Endodermal cell (in vitro differentiated cells): Measurements from ENCODE around the gene TMEM147. TPM values are rescaled to one million over a fixed set of nuclear protein-coding genes. Genes with fewer than 3 reads are reported as not detected.

Experiments
- DNase-seq: peaks from one replicate; pipeline ENCODE4 v3.0.0-alpha.2; 2017
- H3K27ac ChIP-seq: 2 replicates; pipeline ENCODE4 v1.5.1; 2013; ENCODE audit warnings: mild to moderate bottlenecking, low read depth, low read length, moderate library complexity
- H3K27me3 ChIP-seq: 2 replicates; pipeline ENCODE4 v1.6.1; 2013; ENCODE audit warnings: mild to moderate bottlenecking, low read length, moderate library complexity; ENCODE audit not compliant: insufficient read depth, control insufficient read depth, poor library complexity, severe bottlenecking
- H3K36me3 ChIP-seq: 2 replicates; pipeline ENCODE4 v1.7.0; 2013; ENCODE audit warnings: mild to moderate bottlenecking, low read length, moderate library complexity; ENCODE audit not compliant: control insufficient read depth, insufficient read depth
- H3K4me1 ChIP-seq: one replicate; pipeline ENCODE4 v1.7.0; 2013; ENCODE audit warnings: low read length; ENCODE audit not compliant: control insufficient read depth, insufficient read depth
- H3K4me3 ChIP-seq: 2 replicates; pipeline ENCODE4 v1.5.1; 2013; ENCODE audit warnings: mild to moderate bottlenecking, low read length, moderate library complexity
- H3K9ac ChIP-seq: 2 replicates; pipeline ENCODE4 v1.6.1; 2013; ENCODE audit warnings: mild to moderate bottlenecking, low read length, moderate library complexity; ENCODE audit not compliant: poor library complexity, severe bottlenecking; ENCODE audit errors: extremely low read depth
- H3K9me3 ChIP-seq: 2 replicates; pipeline ENCODE4 v1.6.1; 2013; ENCODE audit warnings: mild to moderate bottlenecking, low read length, moderate library complexity; ENCODE audit not compliant: control insufficient read depth
- H3K27ac Mint-ChIP-seq: 2 replicates; pipeline ENCODE4 v1.8.0; 2020; ENCODE audit warnings: mixed read lengths
- H3K27me3 Mint-ChIP-seq: 2 replicates; pipeline ENCODE4 v1.8.0; 2021; ENCODE audit warnings: mild to moderate bottlenecking, mixed read lengths; ENCODE audit not compliant: insufficient read depth
- H3K36me3 Mint-ChIP-seq: 2 replicates; pipeline ENCODE4 v1.8.0; 2020; ENCODE audit warnings: low read depth, mixed read lengths
- H3K4me1 Mint-ChIP-seq: 2 replicates; pipeline ENCODE4 v1.8.0; 2020; ENCODE audit warnings: mixed read lengths
- H3K4me3 Mint-ChIP-seq: 2 replicates; pipeline ENCODE4 v1.8.0; 2020; ENCODE audit warnings: mild to moderate bottlenecking, moderate library complexity, mixed read lengths
- H3K9me3 Mint-ChIP-seq: 2 replicates; pipeline ENCODE4 v1.8.0; 2020; ENCODE audit warnings: mild to moderate bottlenecking, mixed read lengths
- WGBS, 2 experiments: methylation state at CpG; one replicate each; pipeline versions ENCODE4 v1.1.5 to v1.1.7; 2013; ENCODE audit warnings: missing lambda C conversion rate in 2 of 2, mixed read lengths in 1 of 2; ENCODE audit not compliant: insufficient coverage in 1 of 2, insufficient read length in 1 of 2; 5-methylcytosine and 5-hydroxymethylcytosine counted together
- total RNA-seq, 2 donors: library from RNA; stranded (reverse); fragmentation: NEBNext Ultra II Directional in 1 of 2; extraction: Animal tissue kit (Norgen Biotek cat#: 25700) in 1 of 2; gene quantifications; 2 replicates in 1 of 2; 3 replicates in 1 of 2; pipeline ENCODE4 v1.2.1, GENCODE V29; 2021
- TF ChIP-seq, protein P1 (sequence below): fragments of 200-600 bp; sonication (generic); conservative IDR thresholded peaks from 2 replicates; pipeline ENCODE4 v1.5.0; 2021; ENCODE audit warnings: antibody characterized with exemption, mild to moderate bottlenecking

Gene TMEM147
- total RNA-seq, 2 donors from 2014 or later, result 109 to 119 TPM

DNA sequence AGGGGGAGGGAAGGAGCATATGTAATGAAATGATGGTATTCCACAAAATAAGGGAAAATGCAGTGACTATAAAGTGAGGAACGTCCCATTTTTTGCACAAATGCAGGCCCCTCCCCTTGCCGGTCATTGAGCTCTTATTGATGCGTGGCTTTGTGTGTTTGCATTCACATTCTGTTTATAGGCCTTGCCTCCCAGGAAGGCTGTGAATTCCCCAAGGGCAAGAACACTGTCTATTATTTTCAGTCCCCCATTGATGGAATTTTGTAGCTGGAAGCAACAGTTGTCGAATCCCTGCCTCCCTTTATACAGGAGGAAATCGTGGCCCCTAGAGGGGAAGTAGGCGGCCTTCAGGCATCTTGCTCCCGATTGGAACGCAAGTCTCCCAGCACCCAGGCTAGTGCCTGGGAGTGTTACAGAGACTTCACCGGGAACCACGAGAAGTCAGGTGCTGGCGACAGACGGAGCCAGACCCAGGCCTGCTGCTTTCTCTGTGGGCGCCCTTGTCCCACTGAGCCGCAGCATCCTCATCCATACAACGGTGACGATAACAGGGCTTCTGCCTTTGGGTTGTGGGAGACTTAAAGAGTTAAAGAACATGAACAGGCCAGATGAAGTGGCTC is 24.2 kb upstream of the TMEM147 start:
- Mint-ChIP-seq H3K36me3 (no peaks in the 10 kb centered on the region), H3K27me3 (peaks cover 11% of the 10 kb centered on the region), H3K4me1 (peaks cover 14% of the 10 kb centered on the region), H3K4me3 (no peak overlapping the region), H3K9me3 (no peaks in the 10 kb centered on the region), H3K27ac (no peak overlapping the region)
- H3K4me3 ChIP-seq, result no peak overlapping the region
- H3K9me3 ChIP-seq, result no peaks in the 10 kb centered on the region
- no peak overlapping the region for H3K9ac ChIP-seq
- no peak overlapping the region for H3K27ac ChIP-seq
- DNase-seq, result peak; percentile 69
- H3K4me1 ChIP-seq, result no peaks in the 10 kb centered on the region
- no peaks in the 10 kb centered on the region for H3K27me3 ChIP-seq
- TF ChIP-seq, protein P1, sequence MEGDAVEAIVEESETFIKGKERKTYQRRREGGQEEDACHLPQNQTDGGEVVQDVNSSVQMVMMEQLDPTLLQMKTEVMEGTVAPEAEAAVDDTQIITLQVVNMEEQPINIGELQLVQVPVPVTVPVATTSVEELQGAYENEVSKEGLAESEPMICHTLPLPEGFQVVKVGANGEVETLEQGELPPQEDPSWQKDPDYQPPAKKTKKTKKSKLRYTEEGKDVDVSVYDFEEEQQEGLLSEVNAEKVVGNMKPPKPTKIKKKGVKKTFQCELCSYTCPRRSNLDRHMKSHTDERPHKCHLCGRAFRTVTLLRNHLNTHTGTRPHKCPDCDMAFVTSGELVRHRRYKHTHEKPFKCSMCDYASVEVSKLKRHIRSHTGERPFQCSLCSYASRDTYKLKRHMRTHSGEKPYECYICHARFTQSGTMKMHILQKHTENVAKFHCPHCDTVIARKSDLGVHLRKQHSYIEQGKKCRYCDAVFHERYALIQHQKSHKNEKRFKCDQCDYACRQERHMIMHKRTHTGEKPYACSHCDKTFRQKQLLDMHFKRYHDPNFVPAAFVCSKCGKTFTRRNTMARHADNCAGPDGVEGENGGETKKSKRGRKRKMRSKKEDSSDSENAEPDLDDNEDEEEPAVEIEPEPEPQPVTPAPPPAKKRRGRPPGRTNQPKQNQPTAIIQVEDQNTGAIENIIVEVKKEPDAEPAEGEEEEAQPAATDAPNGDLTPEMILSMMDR, result no peak
- WGBS, 2 experiments, result 74 to 78% methylated on average over 5 to 16 of the region's 16 CpGs
- H3K36me3 ChIP-seq, result no peaks in the 10 kb centered on the region

DNA sequence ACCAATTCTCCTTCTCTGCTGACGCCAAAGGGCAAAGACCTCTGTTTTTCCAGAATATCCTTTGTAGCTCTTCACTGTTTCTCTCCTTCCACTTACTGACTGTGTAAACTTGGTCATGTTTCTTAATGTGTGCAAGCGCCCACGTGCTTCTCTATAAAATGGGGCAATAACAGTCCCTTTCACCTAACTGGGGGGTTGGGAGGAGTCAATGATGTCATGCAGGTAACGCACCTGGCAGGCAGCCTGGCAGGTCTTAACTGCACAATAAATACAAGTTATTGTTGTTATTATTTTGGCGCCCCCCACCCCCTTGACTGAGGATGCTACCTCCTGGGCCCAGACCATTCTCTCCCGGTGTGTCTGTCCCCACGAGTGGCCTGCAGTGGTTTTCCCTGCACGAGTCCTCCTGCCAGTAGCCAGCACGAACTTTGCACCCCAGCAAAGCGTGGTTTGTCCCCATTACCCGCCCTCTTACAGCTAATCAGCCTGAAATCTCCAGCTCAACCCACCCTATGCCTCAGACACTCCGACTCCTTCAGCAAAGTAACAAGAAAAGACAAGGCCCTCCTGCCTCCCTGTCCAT is 22.6 kb upstream of the TMEM147 start:
- H3K36me3 Mint-ChIP-seq, result no peaks in the 10 kb centered on the region
- Histone ChIP-seq H3K27me3 (no peaks in the 10 kb centered on the region), H3K36me3 (no peaks in the 10 kb centered on the region), H3K4me1 (no peaks in the 10 kb centered on the region), H3K9me3 (no peaks in the 10 kb centered on the region), H3K27ac (no peak overlapping the region), H3K9ac (no peak overlapping the region), H3K4me3 (no peak overlapping the region)
- no peaks in the 10 kb centered on the region for H3K9me3 Mint-ChIP-seq
- H3K27me3 Mint-ChIP-seq, result peaks cover 20% of the 10 kb centered on the region
- no peak overlapping the region for H3K27ac Mint-ChIP-seq
- peaks cover 14% of the 10 kb centered on the region for H3K4me1 Mint-ChIP-seq
- no peak for DNase-seq
- TF ChIP-seq, protein P1, result no peak
- 92 to 94% methylated on average over 11 to 12 of the region's 12 CpGs for WGBS, 2 experiments
- H3K4me3 Mint-ChIP-seq, result no peak overlapping the region

DNA sequence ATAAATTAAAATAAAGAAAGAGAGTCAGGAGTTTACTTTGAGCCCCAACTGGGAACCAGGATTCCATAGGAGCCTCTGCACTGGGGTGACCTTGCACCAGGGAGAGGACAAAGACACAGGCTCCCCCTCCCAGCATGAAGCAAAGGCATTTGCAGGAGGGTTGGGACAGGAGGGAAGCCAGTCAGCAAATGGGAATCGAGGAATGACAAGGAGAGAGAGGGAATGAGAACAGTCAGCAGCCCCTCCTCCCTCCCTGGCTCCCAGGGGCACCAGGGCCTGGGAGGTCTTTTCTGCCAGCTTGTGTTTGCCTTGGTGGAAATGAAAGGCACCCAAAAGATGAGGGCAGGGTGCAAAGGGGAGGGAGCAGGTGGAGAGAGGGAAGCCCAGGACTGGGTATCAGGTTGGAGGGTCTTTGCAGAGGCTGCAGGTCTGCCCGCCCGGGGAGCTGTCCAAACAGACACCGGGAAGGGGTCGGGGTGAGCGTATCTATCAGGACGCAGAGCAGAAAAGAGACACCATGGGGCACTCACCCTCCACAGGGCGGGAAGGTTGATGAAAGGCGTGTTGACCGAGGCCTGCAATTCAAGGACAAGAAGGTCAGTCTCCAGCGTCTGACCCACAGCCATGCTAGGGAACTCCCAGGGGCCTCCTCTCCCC is 21.1 kb upstream of the TMEM147 start:
- DNase-seq, result peak; percentile 73
- Mint-ChIP-seq H3K9me3 (no peaks in the 10 kb centered on the region), H3K4me3 (peak overlapping the region; percentile 39), H3K4me1 (peaks cover 14% of the 10 kb centered on the region), H3K27ac (no peak overlapping the region), H3K27me3 (peaks cover 33% of the 10 kb centered on the region), H3K36me3 (no peaks in the 10 kb centered on the region)
- TF ChIP-seq, protein P1, result no peak
- no peak overlapping the region for H3K27ac ChIP-seq
- no peaks in the 10 kb centered on the region for H3K27me3 ChIP-seq
- 39 to 45% methylated on average over 5 to 11 of the region's 11 CpGs for WGBS, 2 experiments
- H3K4me3 ChIP-seq, result no peak overlapping the region
- no peaks in the 10 kb centered on the region for H3K4me1 ChIP-seq
- H3K36me3 ChIP-seq, result no peaks in the 10 kb centered on the region
- H3K9me3 ChIP-seq, result no peaks in the 10 kb centered on the region
- no peak overlapping the region for H3K9ac ChIP-seq
